ENCODE measurements around the gene DCST1. TPM values are rescaled to one million over a fixed set of nuclear protein-coding genes. Genes with fewer than 3 reads are reported as not detected.
A peak's percentile ranks its signal among the peaks of the same experiment; 100 is the strongest.

Gene DCST1
- total and polyA plus RNA-seq, 2 donors (not counting 1 experiment from before 2014, with no cell fraction given) = 0.22 TPM; not detected in 1

DNA sequence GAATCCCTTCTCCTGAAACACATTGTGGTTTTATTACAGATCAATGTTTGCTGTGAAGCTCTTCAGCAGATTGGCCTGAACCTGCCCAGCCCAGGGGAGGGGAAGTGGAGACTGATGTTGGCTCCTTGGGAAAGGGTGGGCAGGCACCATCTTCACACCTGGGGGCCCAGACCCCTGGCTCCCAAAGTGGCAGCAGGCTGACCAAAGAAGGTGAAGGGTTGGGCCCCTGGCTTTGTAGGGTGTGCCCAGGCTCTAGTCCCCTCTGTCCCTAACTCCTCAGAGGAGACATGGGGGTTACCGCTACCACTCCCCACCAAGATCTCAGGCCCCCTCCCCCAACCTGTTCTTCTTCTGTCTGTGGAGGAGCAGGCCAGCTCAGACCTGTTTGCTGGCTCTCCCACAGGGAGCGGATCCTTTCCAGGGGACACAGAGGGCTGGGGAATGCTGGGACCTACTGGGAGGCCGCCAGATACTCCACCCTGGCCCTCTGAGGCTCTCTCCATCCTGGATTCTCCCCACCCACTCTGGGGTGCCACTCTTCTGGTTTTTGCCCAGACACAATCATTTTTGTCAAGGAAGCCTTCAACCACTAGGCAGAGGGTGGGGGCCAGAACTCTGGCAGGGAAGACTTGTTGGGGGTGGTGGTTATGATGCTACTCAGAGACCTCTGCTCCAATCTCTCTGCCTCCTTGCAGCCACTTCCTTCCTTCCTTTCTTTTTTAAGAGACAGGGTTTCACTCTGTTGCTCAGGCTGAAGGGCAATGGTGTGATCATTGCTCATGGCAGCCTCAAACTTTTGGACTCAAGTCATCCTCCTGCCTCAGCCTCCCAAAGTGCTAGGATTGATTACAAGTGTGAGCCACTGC, 40.0 kb downstream of the DCST1 start:
- no peak overlapping the region for H3K27ac Mint-ChIP-seq

More for the DNA sequence above, 40.0 kb downstream of the DCST1 start:
- H3K4me3 Mint-ChIP-seq = no peak overlapping the region
- WGBS (ENCODE audit: insufficient coverage) = 86% methylated on average over 3 of the region's 3 CpGs
- intact Hi-C loops (cut with micrococcal nuclease) = no loop called here
- Histone ChIP-seq H3K27me3 (replicated peaks in 1 of 4; ENCODE audit: control extremely low read depth in 1 of 4, control insufficient read depth in 3 of 4, insufficient read depth in 4 of 4, low read length in 3 of 4) (no peaks in the 10 kb centered on the region), H3K4me3 (ENCODE audit: control extremely low read depth in 1 of 5, extremely low read depth in 1 of 5, insufficient read depth in 1 of 5, low read depth in 2 of 5, low read length in 4 of 5) (no peak overlapping the region), H3K36me3 (replicated peaks in 1 of 2; ENCODE audit: control extremely low read depth in 1 of 2, control insufficient read depth in 1 of 2, extremely low read depth in 1 of 2, insufficient read depth in 2 of 2, low read length in 1 of 2) (peaks cover 0 to 8% of the 10 kb centered on the region in 2 experiments), H3K27ac (ENCODE audit: low read length in 2 of 2) (no peak overlapping the region), H3K9ac (ENCODE audit: low read length) (no peak overlapping the region), H3K4me2 (replicated peaks; ENCODE audit: low read depth, low read length, poor library complexity, severe bottlenecking) (peak overlapping the region; percentile 40), H3K4me1 (ENCODE audit: control insufficient read depth in 2 of 2, insufficient read depth in 2 of 2, low read length in 2 of 2) (peaks cover 25 to 39% of the 10 kb centered on the region in 2 donors), H3K79me2 (ENCODE audit: control insufficient read depth, insufficient read depth, low read length) (no peaks in the 10 kb centered on the region), H3K9me3 (ENCODE audit: control extremely low read depth in 1 of 3, control insufficient read depth in 2 of 3, insufficient read depth in 1 of 3, low read length in 2 of 3) (no peaks in the 10 kb centered on the region), H4K20me1 (ENCODE audit: control insufficient read depth, insufficient read depth, low read length, poor library complexity, severe bottlenecking) (peaks cover 14% of the 10 kb centered on the region), H2AFZ (ENCODE audit: insufficient read depth, low read depth, low read length, poor library complexity, severe bottlenecking) (no peak overlapping the region)
- TF ChIP-seq EZH2 (IDR thresholded peaks at IDR 0.05; ENCODE audit: borderline replicate concordance, insufficient read depth, low read depth, low read length, poor library complexity, severe bottlenecking) = no peak
- TF ChIP-seq, protein P1, sequence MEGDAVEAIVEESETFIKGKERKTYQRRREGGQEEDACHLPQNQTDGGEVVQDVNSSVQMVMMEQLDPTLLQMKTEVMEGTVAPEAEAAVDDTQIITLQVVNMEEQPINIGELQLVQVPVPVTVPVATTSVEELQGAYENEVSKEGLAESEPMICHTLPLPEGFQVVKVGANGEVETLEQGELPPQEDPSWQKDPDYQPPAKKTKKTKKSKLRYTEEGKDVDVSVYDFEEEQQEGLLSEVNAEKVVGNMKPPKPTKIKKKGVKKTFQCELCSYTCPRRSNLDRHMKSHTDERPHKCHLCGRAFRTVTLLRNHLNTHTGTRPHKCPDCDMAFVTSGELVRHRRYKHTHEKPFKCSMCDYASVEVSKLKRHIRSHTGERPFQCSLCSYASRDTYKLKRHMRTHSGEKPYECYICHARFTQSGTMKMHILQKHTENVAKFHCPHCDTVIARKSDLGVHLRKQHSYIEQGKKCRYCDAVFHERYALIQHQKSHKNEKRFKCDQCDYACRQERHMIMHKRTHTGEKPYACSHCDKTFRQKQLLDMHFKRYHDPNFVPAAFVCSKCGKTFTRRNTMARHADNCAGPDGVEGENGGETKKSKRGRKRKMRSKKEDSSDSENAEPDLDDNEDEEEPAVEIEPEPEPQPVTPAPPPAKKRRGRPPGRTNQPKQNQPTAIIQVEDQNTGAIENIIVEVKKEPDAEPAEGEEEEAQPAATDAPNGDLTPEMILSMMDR (IDR thresholded peaks at IDR 0.05) = no peak
- H3K9me3 Mint-ChIP-seq (ENCODE audit: insufficient read depth) = no peaks in the 10 kb centered on the region
- DNase-seq (no peak), ATAC-seq (ENCODE audit: low read depth) (no peak)
- POLR2A ChIA-PET = no interaction called here
- peaks cover 45% of the 10 kb centered on the region for H3K4me1 Mint-ChIP-seq
- CTCF ChIA-PET = interaction anchor here (1.1 to 4.0 kb wide), 4 partner anchors 9 to 29 kb away, joined by 3 to 32 read pairs (median 11); no protein-coding TSS in a partner anchor
- H3K27me3 Mint-ChIP-seq = no peaks in the 10 kb centered on the region

Data from B cell (primary cell).